IMR-90 (cell line): ENCODE data around the gene AGAP1. TPM values are rescaled to one million over a fixed set of nuclear protein-coding genes. Genes with fewer than 3 reads are reported as not detected.

Experiments
- ATAC-seq: fragments of 200-7000 bp; cut with Tn5 transposase; 2 replicates; pipeline ENCODE4 v1.9.1; 2020; ENCODE audit warnings: low read depth, mild to moderate bottlenecking, moderate library complexity
- BruUV-seq: library from RNA; stranded (reverse); fragments of 400-500 nt; replicated peaks from 2 replicates; lab custom pipeline; 2021; lab: Mats Ljungman, UMichigan
- CTCF ChIA-PET: fragments of 300-600 bp; formaldehyde crosslinking; extraction: SDS; loops from one replicate; lab custom pipeline; 2021; ENCODE audit warnings: antibody characterized with exemption; lab: Yijun Ruan, JAX
- POLR2A ChIA-PET: fragments of 300-600 bp; sonication (Branson Sonifier 250); formaldehyde crosslinking; loops from one replicate; lab custom pipeline; 2022; ENCODE audit warnings: antibody characterized with exemption; ENCODE audit not compliant: unreplicated experiment; lab: Charles Lee
- DNase-seq: peaks from one replicate; pipeline ENCODE4 v3.0.0; 2013
- H2AFZ ChIP-seq: replicated peaks from 2 replicates; pipeline ENCODE3; 2013; ENCODE audit warnings: low read length, mild to moderate bottlenecking; ENCODE audit not compliant: poor library complexity
- H2AK5ac ChIP-seq: 2 replicates; pipeline ENCODE4 v1.6.1; 2013; ENCODE audit warnings: low read depth, low read length, inconsistent platforms
- H2AK9ac ChIP-seq: replicated peaks from 2 replicates; pipeline ENCODE3; 2013; ENCODE audit warnings: mild to moderate bottlenecking, low read depth, low read length, moderate library complexity; ENCODE audit not compliant: poor library complexity
- H2BK120ac ChIP-seq: 2 replicates; pipeline ENCODE4 v1.6.1; 2013; ENCODE audit warnings: low read depth, low read length, inconsistent platforms
- H2BK15ac ChIP-seq: 3 replicates; pipeline ENCODE4 v1.6.1; 2013; ENCODE audit warnings: low read depth, low read length, inconsistent platforms
- H2BK20ac ChIP-seq: 2 replicates; pipeline ENCODE4 v1.6.1; 2013; ENCODE audit warnings: low read depth, mild to moderate bottlenecking, inconsistent platforms, low read length, moderate library complexity
- H2BK5ac ChIP-seq: 2 replicates; pipeline ENCODE4 v1.6.1; 2013; ENCODE audit warnings: mild to moderate bottlenecking, low read depth, low read length, inconsistent platforms; ENCODE audit not compliant: poor library complexity, severe bottlenecking
- H3K14ac ChIP-seq: replicated peaks from 2 replicates; pipeline ENCODE4 v1.6.1; 2013; ENCODE audit warnings: low read depth, low read length, inconsistent platforms
- H3K18ac ChIP-seq: 2 replicates; pipeline ENCODE4 v1.6.1; 2013; ENCODE audit warnings: low read depth, low read length, control low read depth
- H3K23ac ChIP-seq: 2 replicates; pipeline ENCODE4 v1.6.1; 2013; ENCODE audit warnings: low read depth, low read length, inconsistent platforms
- H3K27ac ChIP-seq: 2 replicates; pipeline ENCODE4 v1.5.1; 2013; ENCODE audit warnings: mild to moderate bottlenecking, control low read depth, low read length; ENCODE audit not compliant: insufficient read depth
- H3K27me3 ChIP-seq: 2 replicates; pipeline ENCODE4 v1.6.1; 2013; ENCODE audit warnings: low read length; ENCODE audit not compliant: control insufficient read depth, insufficient read depth
- H3K36me3 ChIP-seq: 2 replicates; pipeline ENCODE4 v1.6.1; 2013; ENCODE audit warnings: low read length, mixed read lengths; ENCODE audit not compliant: control insufficient read depth, insufficient read depth
- H3K4ac ChIP-seq: 2 replicates; pipeline ENCODE4 v1.6.1; 2013; ENCODE audit warnings: low read depth, low read length, inconsistent platforms
- H3K4me1 ChIP-seq: 2 replicates; pipeline ENCODE4 v1.6.1; 2013; ENCODE audit warnings: low read length, mixed read lengths; ENCODE audit not compliant: control insufficient read depth, insufficient read depth
- H3K4me2 ChIP-seq: 2 replicates; pipeline ENCODE4 v1.6.1; 2013; ENCODE audit warnings: low read depth, mild to moderate bottlenecking, control low read depth, low read length, moderate library complexity
- H3K4me3 ChIP-seq: 2 replicates; pipeline ENCODE4 v1.5.1; 2013; ENCODE audit warnings: low read depth, mild to moderate bottlenecking, control low read depth, low read length, moderate library complexity; ENCODE audit not compliant: insufficient read depth
- H3K56ac ChIP-seq: 2 replicates; pipeline ENCODE4 v1.6.1; 2013; ENCODE audit warnings: low read length, inconsistent platforms; ENCODE audit not compliant: insufficient read depth; ENCODE audit errors: extremely low read depth
- H3K79me1 ChIP-seq, 2 experiments: 2 replicates each; pipeline ENCODE4 v1.6.1; 2013; ENCODE audit warnings: low read length in 2 of 2, inconsistent platforms in 1 of 2, low read depth in 1 of 2
- H3K9ac ChIP-seq: 2 replicates; pipeline ENCODE4 v1.6.1; 2013; ENCODE audit warnings: low read depth, low read length, control low read depth
- H3K9me1 ChIP-seq: 2 replicates; pipeline ENCODE4 v1.6.1; 2013; ENCODE audit warnings: low read length, inconsistent platforms; ENCODE audit not compliant: insufficient read depth
- H3K9me3 ChIP-seq: 2 replicates; pipeline ENCODE4 v1.6.1; 2013; ENCODE audit warnings: low read length; ENCODE audit not compliant: control insufficient read depth, insufficient read depth
- H4K20me1 ChIP-seq: 2 replicates; pipeline ENCODE4 v1.6.1; 2013; ENCODE audit warnings: low read length, inconsistent platforms; ENCODE audit not compliant: insufficient read depth
- H4K5ac ChIP-seq: 2 replicates; pipeline ENCODE4 v1.6.1; 2013; ENCODE audit warnings: mild to moderate bottlenecking, low read depth, low read length, control low read depth
- H4K8ac ChIP-seq, 2 experiments: 2 replicates each; pipeline ENCODE4 v1.6.1; 2013; ENCODE audit warnings: low read depth in 2 of 2, low read length in 2 of 2, control low read depth in 1 of 2, inconsistent platforms in 1 of 2
- H4K91ac ChIP-seq: 2 replicates; pipeline ENCODE4 v1.6.1; 2013; ENCODE audit warnings: low read depth, low read length, inconsistent platforms; ENCODE audit not compliant: insufficient read depth
- CTCF ChIP-seq: conservative IDR thresholded peaks from 2 replicates; pipeline ENCODE4 v1.5.1; 2012; ENCODE audit warnings: mild to moderate bottlenecking, low read depth, low read length, improper control_type of control experiment
- MAFK ChIP-seq: IDR thresholded peaks from 2 replicates; pipeline ENCODE4 v1.6.1; 2012; ENCODE audit warnings: low read depth, low read length, improper control_type of control experiment
- MAZ ChIP-seq: IDR thresholded peaks from 2 replicates; pipeline ENCODE4 v1.6.1; 2012; ENCODE audit warnings: low read depth, mild to moderate bottlenecking, low read length, improper control_type of control experiment, moderate library complexity, borderline replicate concordance
- RCOR1 ChIP-seq: IDR thresholded peaks from 2 replicates; pipeline ENCODE4 v1.6.1; 2012; ENCODE audit warnings: mild to moderate bottlenecking, low read length, improper control_type of control experiment; ENCODE audit not compliant: insufficient replicate concordance
- RFX5 ChIP-seq: IDR thresholded peaks from 2 replicates; pipeline ENCODE4 v1.8.0; 2012; ENCODE audit warnings: low read depth, mild to moderate bottlenecking, low read length, moderate library complexity
- USF2 ChIP-seq: fragments of 150-350 bp; IDR thresholded peaks from 2 replicates; pipeline ENCODE4 v1.6.1; 2017; ENCODE audit warnings: mild to moderate bottlenecking, antibody characterized with exemption, low read length, low read depth
- WGBS, 2 experiments: methylation state at CpG; one replicate each; pipeline versions ENCODE4 v1.1.5 to v1.1.7; 2013; ENCODE audit warnings: missing lambda C conversion rate in 2 of 2; ENCODE audit not compliant: insufficient read length in 1 of 2; ENCODE audit errors: extremely low coverage in 2 of 2; 5-methylcytosine and 5-hydroxymethylcytosine counted together
- dilution Hi-C: fragments of 300-500 bp; cut with HindIII; formaldehyde crosslinking; loops from one replicate; pipeline ENCODE4 v1.14.3; 2018; ENCODE audit warnings: low sequenced_read_pairs; ENCODE audit not compliant: unreplicated experiment
- in situ Hi-C: fragments of 300-500 bp; cut with MboI; formaldehyde crosslinking; loops from 3 replicates; pipeline ENCODE4 v1.14.3; 2019; ENCODE audit warnings: low sequenced_read_pairs, inconsistent platforms, mixed read lengths
- intact Hi-C: fragments of 100-400 bp; cut with micrococcal nuclease; formaldehyde crosslinking; loops from 2 replicates; pipeline ENCODE4 v1.10.0; 2022
- polyA plus RNA-seq, 3 experiments: library from polyadenylated mRNA; depleted of rRNA; stranded (reverse); fragments of >200 nt; gene quantifications; 2 replicates each; pipeline ENCODE4 v1.2.3, GENCODE V29; 2012; ENCODE audit warnings: low replicate concordance in 1 of 3
- total RNA-seq: library from RNA; depleted of rRNA; stranded (reverse); fragments of >200 nt; gene quantifications from 2 replicates; pipeline ENCODE4 v1.2.3, GENCODE V29; 2012

The AGAP1 gene
- total and polyA plus RNA-seq, 2 of the 4 experiments (the other 2 are of a cell fraction) = 15.1 to 16.4 TPM

GRCh38 chr2:235713189-235713588 is 219.3 kb downstream of the AGAP1 start:
- dilution Hi-C loops = no loop called here

More at GRCh38 chr2:235713189-235713588, 219.3 kb downstream of the AGAP1 start:
- Histone ChIP-seq H4K20me1 (peaks cover 14% of the 10 kb centered on the region; the same call in 1 of the 2 replicates), H3K56ac (no peak overlapping the region), H3K4ac (no peak overlapping the region), H3K9me3 (no peaks in the 10 kb centered on the region), H3K27me3 (no peaks in the 10 kb centered on the region), H4K91ac (no peak overlapping the region), H2BK15ac (no peak overlapping the region), H2AFZ (no peak overlapping the region), H3K14ac (no peak overlapping the region), H3K4me1 (peaks cover 11% of the 10 kb centered on the region), H2AK9ac (no peak overlapping the region), H3K23ac (no peak overlapping the region), H3K4me2 (no peak overlapping the region), H2BK20ac (no peak overlapping the region), H2BK5ac (no peak overlapping the region), H3K36me3 (peaks cover 8% of the 10 kb centered on the region; the same call in 1 of the 2 replicates), H3K79me1 (peaks cover 0 to 19% of the 10 kb centered on the region in 2 experiments; a peak in 3 of 4 replicates), H3K9me1 (peaks cover 18% of the 10 kb centered on the region), H3K9ac (no peak overlapping the region), H2AK5ac (no peak overlapping the region), H2BK120ac (no peak overlapping the region), H4K8ac (no peak overlapping the region), H3K4me3 (no peak overlapping the region), H4K5ac (no peak overlapping the region), H3K27ac (no peak overlapping the region), H3K18ac (no peak overlapping the region)
- TF ChIP-seq USF2 (no peak), RFX5 (no peak), RCOR1 (no peak), CTCF (no peak), MAZ (no peak), MAFK (no peak)
- ATAC-seq (no peak), DNase-seq (no peak)
- ChIA-PET POLR2A (no interaction called here), CTCF (interaction anchor here (1.1 kb wide), 1 partner anchor 118 kb away, joined by 3 read pairs; no protein-coding TSS in a partner anchor)
- in situ Hi-C loops = no loop called here
- intact Hi-C loops = no loop called here
- no TSS peak for BruUV-seq
- 89% methylated on average over 3 of the region's 9 CpGs; no CpG with 5 or more reads in 1 of the 2 experiments for WGBS, 2 experiments
